Measurements from ENCODE around the gene ARHGAP20. TPM values are rescaled to one million over a fixed set of nuclear protein-coding genes. Genes with fewer than 3 reads are reported as not detected.

Gene ARHGAP20
- total and polyA plus RNA-seq, 2 experiments from 2014 or later: 0.30 to 0.35 TPM

GRCh38 chr11:110565357-110566336, 146.6 kb downstream of the ARHGAP20 start:
- Histone ChIP-seq H3K27ac (no peak overlapping the region), H3K4me1 (ENCODE audit: low read depth) (peaks cover 35% of the 10 kb centered on the region), H3K4me3 (no peak overlapping the region), H3K27me3 (no peaks in the 10 kb centered on the region), H3K36me3 (no peaks in the 10 kb centered on the region), H3K9me3 (ENCODE audit: low read depth) (no peaks in the 10 kb centered on the region)
- no peak for TF ChIP-seq CTCF (IDR thresholded peaks at IDR 0.05; ENCODE audit: low read depth, low read length)
- peak; percentile 63 to 79 for DNase-seq (ENCODE audit: low read depth in 1 of 2, low spot score in 1 of 2)

DNA sequence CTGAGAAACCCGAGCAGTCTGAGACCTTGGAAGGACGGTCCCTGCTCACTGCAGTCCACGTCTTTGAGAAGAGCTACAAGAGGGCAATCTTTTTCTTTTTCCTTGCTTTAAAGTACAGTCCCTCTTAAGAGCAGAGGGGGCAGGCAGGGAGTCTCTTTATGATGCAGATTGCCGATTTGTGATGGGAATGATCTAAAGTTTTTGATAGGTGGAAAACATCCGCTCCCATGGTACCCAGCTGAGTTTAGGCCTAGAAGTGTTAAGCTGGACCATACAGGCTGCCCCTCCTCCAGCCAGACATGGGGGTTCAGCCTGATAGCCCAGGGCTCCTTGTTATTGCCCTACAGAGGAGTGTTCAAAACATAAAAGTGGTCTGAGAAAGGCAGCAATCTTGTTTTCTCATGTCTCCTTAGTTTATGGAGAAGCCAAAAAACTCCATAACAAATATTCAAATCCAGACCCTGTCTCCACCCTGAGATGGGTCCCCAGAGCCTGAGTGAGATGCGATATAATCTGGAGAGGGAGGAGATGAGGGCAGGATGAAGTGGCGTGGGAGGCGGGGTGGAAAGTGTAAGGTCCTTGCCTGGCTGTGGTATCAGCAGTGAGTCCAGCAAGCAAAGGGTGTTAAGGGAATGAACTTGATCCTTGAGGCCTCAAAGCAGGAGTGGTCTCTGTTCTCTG, 147.4 kb downstream of the ARHGAP20 start:
- DNase-seq (ENCODE audit: low read depth in 1 of 2, low spot score in 1 of 2): no peak
- H3K4me1 ChIP-seq (ENCODE audit: low read depth): peaks cover 35% of the 10 kb centered on the region
- H3K27me3 ChIP-seq: no peaks in the 10 kb centered on the region
- H3K36me3 ChIP-seq: no peaks in the 10 kb centered on the region
- no peak overlapping the region for H3K4me3 ChIP-seq
- H3K9me3 ChIP-seq (ENCODE audit: low read depth): no peaks in the 10 kb centered on the region
- TF ChIP-seq CTCF (IDR thresholded peaks at IDR 0.05; ENCODE audit: low read depth, low read length): no peak
- no peak overlapping the region for H3K27ac ChIP-seq

DNA sequence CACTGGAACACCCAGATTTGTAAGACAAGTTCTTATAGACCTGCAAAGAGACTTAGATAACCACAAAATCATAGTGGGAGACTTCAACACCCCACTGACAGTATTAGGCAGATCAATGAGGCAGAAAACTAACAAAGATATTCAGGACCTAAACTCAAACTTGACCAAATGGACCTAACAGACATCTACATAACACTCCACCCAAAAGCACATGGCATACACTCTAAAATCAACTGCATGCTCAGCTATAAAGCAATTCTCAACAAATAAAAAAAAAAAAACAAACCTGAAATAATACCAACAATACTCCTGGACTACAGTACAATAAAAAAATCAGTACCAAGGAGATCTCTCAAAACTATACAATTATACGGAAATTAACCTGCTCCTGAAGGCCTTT, 167.5 kb downstream of the ARHGAP20 start:
- Histone ChIP-seq H3K36me3 (no peaks in the 10 kb centered on the region), H3K9me3 (ENCODE audit: low read depth) (no peaks in the 10 kb centered on the region), H3K27ac (no peak overlapping the region), H3K4me3 (no peak overlapping the region), H3K4me1 (ENCODE audit: low read depth) (no peaks in the 10 kb centered on the region), H3K27me3 (no peaks in the 10 kb centered on the region)
- no peak for TF ChIP-seq CTCF (IDR thresholded peaks at IDR 0.05; ENCODE audit: low read depth, low read length)
- no peak for DNase-seq (ENCODE audit: low read depth in 1 of 2, low spot score in 1 of 2)

DNA sequence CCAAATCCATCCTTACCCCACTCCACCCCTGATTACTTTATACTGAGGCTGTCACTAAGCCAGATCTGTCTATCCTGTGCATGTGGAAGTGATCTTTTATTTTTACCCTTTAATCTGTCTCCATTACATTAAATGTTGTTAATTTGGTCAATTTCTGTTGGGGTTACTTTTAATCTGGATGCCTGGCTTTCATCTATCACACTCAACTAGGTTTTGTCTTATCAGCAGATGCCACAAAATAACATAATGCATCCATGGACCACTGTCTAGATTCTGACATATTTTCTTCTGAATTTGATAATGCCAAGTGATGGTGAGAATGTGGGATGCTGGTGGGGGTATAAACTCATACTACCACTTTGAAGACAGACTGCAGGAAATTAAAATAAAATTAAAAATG, 174.1 kb downstream of the ARHGAP20 start:
- H3K27me3 ChIP-seq: no peaks in the 10 kb centered on the region
- H3K36me3 ChIP-seq: no peaks in the 10 kb centered on the region
- no peaks in the 10 kb centered on the region for H3K9me3 ChIP-seq (ENCODE audit: low read depth)
- no peak for DNase-seq (ENCODE audit: low read depth in 1 of 2, low spot score in 1 of 2)
- no peak for TF ChIP-seq CTCF (IDR thresholded peaks at IDR 0.05; ENCODE audit: low read depth, low read length)
- H3K4me1 ChIP-seq (ENCODE audit: low read depth): no peaks in the 10 kb centered on the region
- no peak overlapping the region for H3K27ac ChIP-seq
- no peak overlapping the region for H3K4me3 ChIP-seq

DNA sequence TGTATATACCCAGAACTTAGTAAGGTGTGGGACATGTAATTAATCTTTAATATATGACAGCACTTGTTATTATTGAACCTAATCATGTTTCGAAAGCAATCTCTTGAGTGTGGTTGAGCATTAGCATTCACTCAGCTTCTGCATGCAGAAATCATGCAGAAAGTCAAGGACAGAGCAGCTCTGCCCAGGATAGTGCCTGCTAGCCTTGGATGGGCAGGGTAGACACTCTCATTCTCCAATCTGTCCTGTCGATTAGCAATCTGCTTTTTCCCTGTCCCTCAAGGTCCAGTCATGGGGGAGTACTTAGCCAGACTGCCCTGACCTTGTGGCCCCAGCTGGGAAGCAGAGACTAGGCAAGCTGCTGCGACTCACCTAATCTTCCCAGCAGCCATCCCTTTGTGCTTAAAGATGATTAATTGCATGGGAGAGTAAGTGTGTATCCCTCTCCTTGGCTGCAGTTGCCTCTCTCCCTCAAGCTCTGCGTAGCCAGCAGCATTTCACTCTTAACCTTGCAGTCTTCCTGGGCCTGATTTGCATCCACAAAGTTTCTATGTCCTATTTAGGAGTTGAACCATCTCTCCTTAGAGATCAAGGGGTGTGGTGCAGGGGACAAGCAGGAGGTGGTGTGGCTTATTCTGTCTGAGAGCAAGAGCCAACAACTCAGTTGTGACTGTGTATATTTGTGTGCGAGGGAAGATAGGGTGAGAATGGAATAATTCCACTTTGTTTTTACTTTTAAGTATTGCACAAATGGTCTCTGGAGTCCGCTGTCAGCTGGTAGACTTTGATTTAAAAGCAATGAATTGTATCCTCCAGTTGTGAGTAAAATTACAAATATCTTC, 181.1 kb downstream of the ARHGAP20 start:
- no peak for TF ChIP-seq CTCF (IDR thresholded peaks at IDR 0.05; ENCODE audit: low read depth, low read length)
- H3K4me3 ChIP-seq: no peak overlapping the region
- H3K4me1 ChIP-seq (ENCODE audit: low read depth): peaks cover 3% of the 10 kb centered on the region
- DNase-seq (ENCODE audit: low read depth in 1 of 2, low spot score in 1 of 2): peak in 1 of 2 donors; percentile 7
- H3K27me3 ChIP-seq: no peaks in the 10 kb centered on the region
- no peak overlapping the region for H3K27ac ChIP-seq
- no peaks in the 10 kb centered on the region for H3K9me3 ChIP-seq (ENCODE audit: low read depth)
- no peaks in the 10 kb centered on the region for H3K36me3 ChIP-seq

All from cardiac muscle cell (in vitro differentiated cells and primary cell).